ENCODE results near the gene TP63.
"Not testable (repeated sequence)": the region's sequence is repeated elsewhere in the genome, so short reads cannot be mapped to it uniquely, and the experiment has no call there.

The TP63 gene

DNA sequence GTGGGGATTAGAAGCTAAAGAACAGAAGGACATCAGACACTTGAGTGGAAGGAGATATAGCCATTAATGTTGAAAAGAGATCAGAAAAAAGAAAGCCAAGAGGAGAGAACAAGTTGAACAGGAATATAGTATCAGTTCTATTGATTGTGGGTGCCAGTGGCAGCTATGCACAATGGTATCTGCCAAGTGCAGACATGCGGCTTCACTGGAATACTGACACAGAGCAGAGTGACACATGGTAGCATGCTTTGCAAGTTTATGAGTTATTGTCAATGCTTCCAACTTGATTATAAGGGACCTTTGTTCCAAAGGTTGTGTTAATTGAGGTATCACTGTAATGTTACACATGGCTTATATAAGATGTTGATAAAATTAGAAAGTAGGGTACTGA, 42.0 kb upstream of the TP63 start:
- H3K36me3 ChIP-seq (ENCODE audit: control insufficient read depth in 4 of 4, insufficient read depth in 4 of 4, low read length in 3 of 4): no peaks in the 10 kb centered on the region
- H3K9me3 ChIP-seq (ENCODE audit: control extremely low read depth in 1 of 5, control insufficient read depth in 4 of 5, insufficient read depth in 2 of 5, low read depth in 1 of 5, low read length in 4 of 5): peaks cover 0 to 1% (median 0%) of the 10 kb centered on the region in 5 experiments
- CTCF ChIA-PET: no interaction called here
- 100% methylated on average over 1 of the region's 1 CpG for WGBS (ENCODE audit: insufficient coverage)
- H3K27ac ChIP-seq (ENCODE audit: insufficient read depth in 1 of 2, low read depth in 1 of 2, low read length in 2 of 2, poor library complexity in 1 of 2, severe bottlenecking in 2 of 2): no peak overlapping the region
- H3K4me3 ChIP-seq (ENCODE audit: control insufficient read depth in 1 of 7, extremely low read depth in 1 of 7, insufficient read depth in 4 of 7, low read depth in 2 of 7, low read length in 6 of 7): no peak overlapping the region
- H3K4me1 ChIP-seq (ENCODE audit: control extremely low read depth in 1 of 4, control insufficient read depth in 4 of 4, insufficient read depth in 4 of 4, low read length in 3 of 4): no peaks in the 10 kb centered on the region
- no peak for DNase-seq
- H3K27me3 ChIP-seq (replicated peaks in 2 of 5; ENCODE audit: control insufficient read depth in 4 of 5, insufficient read depth in 5 of 5, low read length in 4 of 5): peaks cover 0 to 4% (median 0%) of the 10 kb centered on the region in 5 experiments
- POLR2A ChIA-PET: no interaction called here

DNA sequence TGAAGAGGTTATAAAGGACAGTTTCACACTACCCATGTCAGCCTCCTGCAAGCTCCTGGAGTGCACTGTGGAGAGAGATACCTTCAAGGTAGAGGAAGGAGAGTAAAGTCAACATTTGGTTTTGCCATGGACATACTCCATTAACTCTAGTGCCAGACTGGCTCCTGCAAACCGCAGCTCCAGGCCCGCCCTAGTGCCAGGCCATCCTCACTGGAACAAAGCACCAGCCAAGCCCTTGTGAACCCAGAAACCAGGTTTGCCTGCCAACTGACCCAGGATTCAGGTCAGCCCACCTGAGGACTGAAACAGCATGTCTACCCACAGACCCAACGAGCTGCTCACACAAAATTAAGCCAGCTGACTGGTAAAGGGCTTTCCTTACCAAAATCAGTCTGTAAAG, 41.0 kb upstream of the TP63 start:
- Histone ChIP-seq H3K27me3 (replicated peaks in 2 of 5; ENCODE audit: control insufficient read depth in 4 of 5, insufficient read depth in 5 of 5, low read length in 4 of 5) (peaks cover 0 to 4% (median 0%) of the 10 kb centered on the region in 5 experiments), H3K4me3 (ENCODE audit: control insufficient read depth in 1 of 7, extremely low read depth in 1 of 7, insufficient read depth in 4 of 7, low read depth in 2 of 7, low read length in 6 of 7) (no peak overlapping the region), H3K4me1 (ENCODE audit: control extremely low read depth in 1 of 4, control insufficient read depth in 4 of 4, insufficient read depth in 4 of 4, low read length in 3 of 4) (no peaks in the 10 kb centered on the region), H3K36me3 (ENCODE audit: control insufficient read depth in 4 of 4, insufficient read depth in 4 of 4, low read length in 3 of 4) (no peaks in the 10 kb centered on the region), H3K27ac (ENCODE audit: insufficient read depth in 1 of 2, low read depth in 1 of 2, low read length in 2 of 2, poor library complexity in 1 of 2, severe bottlenecking in 2 of 2) (no peak overlapping the region), H3K9me3 (ENCODE audit: control extremely low read depth in 1 of 5, control insufficient read depth in 4 of 5, insufficient read depth in 2 of 5, low read depth in 1 of 5, low read length in 4 of 5) (peaks cover 0 to 1% (median 0%) of the 10 kb centered on the region in 5 experiments)
- POLR2A ChIA-PET: no interaction called here
- DNase-seq: no peak
- CTCF ChIA-PET: no interaction called here
- WGBS (ENCODE audit: insufficient coverage): 100% methylated on average over 1 of the region's 3 CpGs

DNA sequence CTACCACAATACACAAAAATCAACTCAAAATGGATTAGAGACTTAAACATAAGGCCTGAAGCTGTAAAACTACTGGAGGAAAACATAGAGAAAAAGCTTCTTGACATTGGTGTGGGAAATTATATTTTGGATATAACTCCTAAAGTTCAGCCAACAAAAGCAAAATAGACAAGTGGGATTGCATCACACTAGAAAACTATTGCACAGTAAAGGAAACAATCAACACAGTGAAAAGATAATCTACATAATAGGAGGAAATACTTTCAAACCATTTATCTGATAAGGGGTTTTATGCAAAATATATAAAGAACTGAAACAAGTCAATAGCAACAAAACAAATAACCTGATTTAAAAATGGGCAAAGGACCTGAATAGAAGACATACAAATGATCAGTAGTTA, 37.6 kb upstream of the TP63 start:
- ChIA-PET CTCF (no interaction called here), POLR2A (no interaction called here)
- Histone ChIP-seq H3K4me3 (ENCODE audit: control insufficient read depth in 1 of 7, extremely low read depth in 1 of 7, insufficient read depth in 4 of 7, low read depth in 2 of 7, low read length in 6 of 7) (no peak overlapping the region), H3K27me3 (replicated peaks in 2 of 5; ENCODE audit: control insufficient read depth in 4 of 5, insufficient read depth in 5 of 5, low read length in 4 of 5) (no peaks in the 10 kb centered on the region), H3K36me3 (ENCODE audit: control insufficient read depth in 4 of 4, insufficient read depth in 4 of 4, low read length in 3 of 4) (no peaks in the 10 kb centered on the region), H3K27ac (ENCODE audit: insufficient read depth in 1 of 2, low read depth in 1 of 2, low read length in 2 of 2, poor library complexity in 1 of 2, severe bottlenecking in 2 of 2) (no peak overlapping the region), H3K4me1 (ENCODE audit: control extremely low read depth in 1 of 4, control insufficient read depth in 4 of 4, insufficient read depth in 4 of 4, low read length in 3 of 4) (peaks cover 0 to 1% (median under 1%) of the 10 kb centered on the region in 4 experiments), H3K9me3 (ENCODE audit: control extremely low read depth in 1 of 5, control insufficient read depth in 4 of 5, insufficient read depth in 2 of 5, low read depth in 1 of 5, low read length in 4 of 5) (peaks cover 0 to 1% (median 0%) of the 10 kb centered on the region in 5 experiments)
- DNase-seq: no peak

DNA sequence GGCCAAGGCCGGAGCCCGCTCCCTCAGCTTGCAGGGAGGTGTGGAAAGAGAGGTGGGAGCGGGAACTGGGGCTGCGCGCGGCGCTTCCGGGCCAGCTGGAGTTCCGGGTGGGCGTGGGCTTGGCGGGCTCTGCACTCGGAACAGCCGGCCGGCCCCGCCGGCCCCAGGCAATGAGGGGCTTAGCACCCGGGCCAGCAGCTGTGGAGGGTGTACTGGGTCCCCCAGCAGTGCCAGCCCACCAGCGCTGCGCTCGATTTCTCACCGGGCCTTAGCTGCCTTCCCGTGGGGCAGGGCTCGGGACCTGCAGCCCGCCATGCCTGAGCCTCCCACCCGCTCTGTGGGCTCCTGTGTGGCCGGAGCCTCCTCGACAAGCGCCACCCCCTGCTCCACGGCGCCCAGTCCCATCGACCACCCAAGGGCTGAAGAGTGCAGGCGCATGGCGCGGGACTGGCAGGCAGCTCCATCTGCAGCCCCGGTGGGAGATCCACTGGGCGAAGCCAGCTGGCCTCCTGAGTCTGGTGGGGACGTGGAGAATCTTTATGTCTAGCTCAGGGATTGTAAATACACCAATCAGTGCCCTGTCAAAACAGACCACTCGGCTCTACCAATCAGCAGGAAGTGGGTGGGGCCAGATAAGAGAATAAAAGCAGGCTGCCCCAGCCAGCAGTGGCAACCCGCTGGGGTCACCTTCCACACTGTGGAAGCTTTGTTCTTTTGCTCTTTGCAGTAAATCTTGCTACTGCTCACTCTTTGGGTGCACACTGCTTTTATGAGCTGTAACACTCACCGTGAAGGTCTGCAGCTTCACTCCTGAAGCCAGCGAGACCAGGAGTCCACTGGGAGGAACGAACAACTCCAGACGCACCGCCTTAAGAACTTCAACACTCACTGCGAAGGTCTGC, 34.9 kb upstream of the TP63 start:
- WGBS (ENCODE audit: insufficient coverage): 95% methylated on average over 20 of the region's 45 CpGs
- H3K27me3 ChIP-seq (replicated peaks in 2 of 5; ENCODE audit: control insufficient read depth in 4 of 5, insufficient read depth in 5 of 5, low read length in 4 of 5); H3K9me3 ChIP-seq (ENCODE audit: control extremely low read depth in 1 of 5, control insufficient read depth in 4 of 5, insufficient read depth in 2 of 5, low read depth in 1 of 5, low read length in 4 of 5); DNase-seq; H3K36me3 ChIP-seq (ENCODE audit: control insufficient read depth in 4 of 4, insufficient read depth in 4 of 4, low read length in 3 of 4); H3K4me1 ChIP-seq (ENCODE audit: control extremely low read depth in 1 of 4, control insufficient read depth in 4 of 4, insufficient read depth in 4 of 4, low read length in 3 of 4); CTCF ChIA-PET; H3K4me3 ChIP-seq (ENCODE audit: control insufficient read depth in 1 of 7, extremely low read depth in 1 of 7, insufficient read depth in 4 of 7, low read depth in 2 of 7, low read length in 6 of 7); H3K27ac ChIP-seq (ENCODE audit: insufficient read depth in 1 of 2, low read depth in 1 of 2, low read length in 2 of 2, poor library complexity in 1 of 2, severe bottlenecking in 2 of 2); POLR2A ChIA-PET: not testable (repeated sequence)

DNA sequence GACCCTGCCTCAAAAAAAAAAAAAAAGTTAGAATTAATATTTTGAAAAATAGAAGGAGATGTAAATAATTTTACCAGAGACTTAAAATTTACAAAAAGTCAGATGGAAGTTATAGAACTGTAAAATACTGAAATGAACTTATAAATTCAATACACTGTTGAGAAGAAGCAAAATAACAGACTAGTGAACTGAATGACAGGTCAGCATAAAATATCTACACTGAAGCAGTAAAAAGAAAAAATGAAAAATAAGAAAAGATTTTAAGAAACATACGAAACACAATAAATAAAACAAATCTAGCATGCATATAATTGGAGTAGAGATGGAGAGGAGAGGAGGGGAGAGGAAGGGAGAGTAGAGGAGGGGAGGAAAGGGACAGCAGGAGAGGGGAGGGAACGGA, 33.3 kb upstream of the TP63 start:
- DNase-seq: no peak
- Histone ChIP-seq H3K27me3 (replicated peaks in 2 of 5; ENCODE audit: control insufficient read depth in 4 of 5, insufficient read depth in 5 of 5, low read length in 4 of 5) (no peaks in the 10 kb centered on the region), H3K9me3 (ENCODE audit: control extremely low read depth in 1 of 5, control insufficient read depth in 4 of 5, insufficient read depth in 2 of 5, low read depth in 1 of 5, low read length in 4 of 5) (no peaks in the 10 kb centered on the region), H3K27ac (ENCODE audit: insufficient read depth in 1 of 2, low read depth in 1 of 2, low read length in 2 of 2, poor library complexity in 1 of 2, severe bottlenecking in 2 of 2) (no peak overlapping the region), H3K4me3 (ENCODE audit: control insufficient read depth in 1 of 7, extremely low read depth in 1 of 7, insufficient read depth in 4 of 7, low read depth in 2 of 7, low read length in 6 of 7) (no peak overlapping the region), H3K36me3 (ENCODE audit: control insufficient read depth in 4 of 4, insufficient read depth in 4 of 4, low read length in 3 of 4) (no peaks in the 10 kb centered on the region), H3K4me1 (ENCODE audit: control extremely low read depth in 1 of 4, control insufficient read depth in 4 of 4, insufficient read depth in 4 of 4, low read length in 3 of 4) (peaks cover 0 to 4% (median 2%) of the 10 kb centered on the region in 4 experiments)
- WGBS (ENCODE audit: insufficient coverage): 73% methylated on average over 1 of the region's 2 CpGs
- CTCF ChIA-PET: interaction anchor here (1.3 kb wide), 1 partner anchor 26 kb away, joined by 3 read pairs; no protein-coding TSS in a partner anchor
- POLR2A ChIA-PET: no interaction called here

DNA sequence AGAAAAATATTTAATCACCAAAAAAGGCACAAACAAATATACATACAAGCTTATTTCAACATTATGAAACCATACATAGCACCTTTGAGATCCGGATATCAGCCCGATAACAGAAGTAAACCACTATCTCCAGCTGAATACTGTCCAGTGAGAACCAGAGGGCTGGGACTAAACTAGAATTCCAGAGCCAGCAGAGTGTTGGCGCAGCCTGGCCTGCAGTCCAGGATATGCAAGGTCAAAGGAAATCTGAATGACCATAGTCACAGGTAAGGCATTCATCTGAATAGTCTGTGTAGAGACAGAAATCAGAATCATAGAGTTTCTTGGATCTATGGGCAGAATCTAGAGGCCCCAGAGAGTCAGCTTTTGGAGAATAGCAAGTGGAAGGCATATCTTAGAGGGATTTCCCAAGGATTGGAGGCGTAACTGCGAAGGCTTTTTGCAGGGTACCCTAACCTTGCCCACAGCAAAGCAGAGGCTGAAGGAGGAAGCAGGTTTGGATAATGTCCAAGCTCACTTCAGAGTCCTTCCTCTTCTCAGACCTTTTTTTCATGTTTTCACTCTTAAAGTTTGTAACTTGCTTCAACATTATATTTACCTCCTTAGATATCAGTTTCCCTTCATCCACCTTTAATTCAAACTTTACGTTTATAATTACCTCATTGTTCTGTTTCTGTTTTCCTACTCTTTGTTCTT, 32.5 kb upstream of the TP63 start:
- Histone ChIP-seq H3K27me3 (replicated peaks in 2 of 5; ENCODE audit: control insufficient read depth in 4 of 5, insufficient read depth in 5 of 5, low read length in 4 of 5) (no peaks in the 10 kb centered on the region), H3K36me3 (ENCODE audit: control insufficient read depth in 4 of 4, insufficient read depth in 4 of 4, low read length in 3 of 4) (no peaks in the 10 kb centered on the region), H3K4me1 (ENCODE audit: control extremely low read depth in 1 of 4, control insufficient read depth in 4 of 4, insufficient read depth in 4 of 4, low read length in 3 of 4) (peaks cover 0 to 4% (median 2%) of the 10 kb centered on the region in 4 experiments), H3K9me3 (ENCODE audit: control extremely low read depth in 1 of 5, control insufficient read depth in 4 of 5, insufficient read depth in 2 of 5, low read depth in 1 of 5, low read length in 4 of 5) (no peaks in the 10 kb centered on the region), H3K27ac (ENCODE audit: insufficient read depth in 1 of 2, low read depth in 1 of 2, low read length in 2 of 2, poor library complexity in 1 of 2, severe bottlenecking in 2 of 2) (no peak overlapping the region), H3K4me3 (ENCODE audit: control insufficient read depth in 1 of 7, extremely low read depth in 1 of 7, insufficient read depth in 4 of 7, low read depth in 2 of 7, low read length in 6 of 7) (no peak overlapping the region)
- peak; percentile 14 to 54 (median 50) for DNase-seq
- 55% methylated on average over 6 of the region's 6 CpGs for WGBS (ENCODE audit: insufficient coverage)
- POLR2A ChIA-PET: no interaction called here
- CTCF ChIA-PET: interaction anchor here (1.3 kb wide), 1 partner anchor 25 kb away, joined by 3 read pairs; no protein-coding TSS in a partner anchor

DNA sequence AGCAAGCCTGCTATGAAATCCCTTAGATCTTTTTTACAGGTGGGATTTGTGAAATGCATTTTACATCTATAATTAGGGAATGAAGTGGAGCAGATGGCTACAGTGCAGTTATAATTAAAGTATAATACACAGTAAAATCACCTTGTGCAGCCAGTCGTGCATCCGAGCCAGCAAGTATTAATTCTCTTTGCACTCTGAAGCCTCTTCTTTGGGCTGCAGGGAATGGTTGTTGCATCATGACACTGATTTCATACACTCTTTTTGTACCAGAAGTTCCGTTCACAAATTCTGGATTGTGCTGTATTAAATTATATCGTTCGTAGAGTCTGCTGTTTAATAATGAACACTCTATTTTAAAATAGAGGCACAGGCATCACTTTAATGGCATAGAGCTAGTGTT, 28.7 kb upstream of the TP63 start:
- H3K27me3 ChIP-seq (replicated peaks in 2 of 5; ENCODE audit: control insufficient read depth in 4 of 5, insufficient read depth in 5 of 5, low read length in 4 of 5): no peaks in the 10 kb centered on the region
- ChIA-PET CTCF (no interaction called here), POLR2A (no interaction called here)
- H3K27ac ChIP-seq (ENCODE audit: insufficient read depth in 1 of 2, low read depth in 1 of 2, low read length in 2 of 2, poor library complexity in 1 of 2, severe bottlenecking in 2 of 2): no peak overlapping the region
- H3K4me1 ChIP-seq (ENCODE audit: control extremely low read depth in 1 of 4, control insufficient read depth in 4 of 4, insufficient read depth in 4 of 4, low read length in 3 of 4): peaks cover 0 to 4% (median 2%) of the 10 kb centered on the region in 4 experiments
- no peaks in the 10 kb centered on the region for H3K36me3 ChIP-seq (ENCODE audit: control insufficient read depth in 4 of 4, insufficient read depth in 4 of 4, low read length in 3 of 4)
- DNase-seq: no peak
- WGBS (ENCODE audit: insufficient coverage): 100% methylated on average over 2 of the region's 5 CpGs
- peaks cover 0 to 4% (median 0%) of the 10 kb centered on the region in 5 experiments for H3K9me3 ChIP-seq (ENCODE audit: control extremely low read depth in 1 of 5, control insufficient read depth in 4 of 5, insufficient read depth in 2 of 5, low read depth in 1 of 5, low read length in 4 of 5)
- no peak overlapping the region for H3K4me3 ChIP-seq (ENCODE audit: control insufficient read depth in 1 of 7, extremely low read depth in 1 of 7, insufficient read depth in 4 of 7, low read depth in 2 of 7, low read length in 6 of 7)
